Mesothelial cell of epicardium (in vitro differentiated cells): ENCODE results near the gene ARL15. TPM values are rescaled to one million over a fixed set of nuclear protein-coding genes. Genes with fewer than 3 reads are reported as not detected.

Source experiments
- DNase-seq, 2 experiments: peaks; one replicate each; pipeline ENCODE4 v3.0.0; 2021; ENCODE audit warnings: low spot score in 2 of 2; ENCODE audit not compliant: unreplicated experiment in 2 of 2
- H3K27ac Mint-ChIP-seq: 2 replicates; pipeline ENCODE4 v1.8.0; 2021; ENCODE audit warnings: mixed read lengths
- H3K27me3 Mint-ChIP-seq: 2 replicates; pipeline ENCODE4 v1.8.0; 2021; ENCODE audit warnings: low read depth, mixed read lengths
- H3K36me3 Mint-ChIP-seq: 2 replicates; pipeline ENCODE4 v1.8.0; 2021; ENCODE audit warnings: mixed read lengths
- H3K4me1 Mint-ChIP-seq: 2 replicates; pipeline ENCODE4 v1.8.0; 2021; ENCODE audit warnings: mixed read lengths
- H3K4me3 Mint-ChIP-seq: 2 replicates; pipeline ENCODE4 v1.8.0; 2021; ENCODE audit warnings: mild to moderate bottlenecking, moderate library complexity, mixed read lengths
- H3K9me3 Mint-ChIP-seq: 2 replicates; pipeline ENCODE4 v1.8.0; 2021; ENCODE audit warnings: mixed read lengths
- CTCF ChIP-seq: fragments of 200-600 bp; sonication (generic); IDR thresholded peaks from one replicate; pipeline ENCODE4 v1.5.0; 2021; ENCODE audit warnings: antibody characterized with exemption; ENCODE audit not compliant: unreplicated experiment
- total RNA-seq: library from RNA; stranded (reverse); gene quantifications from 3 replicates; pipeline ENCODE4 v1.2.1, GENCODE V29; 2021

ARL15 gene
- total RNA-seq, 1 donor from 2014 or later: 24.8 TPM

- no peaks in the 10 kb centered on the region for H3K9me3 Mint-ChIP-seq
- peaks cover 5% of the 10 kb centered on the region for H3K27me3 Mint-ChIP-seq
- no peak overlapping the region for H3K4me3 Mint-ChIP-seq
- TF ChIP-seq CTCF: no peak
- no peak for DNase-seq
- no peak overlapping the region for H3K27ac Mint-ChIP-seq
- H3K4me1 Mint-ChIP-seq: no peaks in the 10 kb centered on the region
- H3K36me3 Mint-ChIP-seq: no peaks in the 10 kb centered on the region
Measured at GRCh38 chr5:54320256-54320655, 9.9 kb upstream of the ARL15 start.

- peaks cover 10% of the 10 kb centered on the region for H3K27me3 Mint-ChIP-seq
- H3K36me3 Mint-ChIP-seq: no peaks in the 10 kb centered on the region
- no peak for TF ChIP-seq CTCF
Measured at GRCh38 chr5:54317511-54318260, 7.3 kb upstream of the ARL15 start.

GRCh38 chr5:54315736-54316528 lies 5.6 kb upstream of the ARL15 start:
- no peak for TF ChIP-seq CTCF
- Mint-ChIP-seq H3K27ac (no peak overlapping the region), H3K9me3 (no peaks in the 10 kb centered on the region), H3K4me3 (no peak overlapping the region), H3K36me3 (no peaks in the 10 kb centered on the region), H3K27me3 (peaks cover 10% of the 10 kb centered on the region), H3K4me1 (peaks cover 8% of the 10 kb centered on the region)
- no peak for DNase-seq

More at GRCh38 chr5:54317511-54318260, 7.3 kb upstream of the ARL15 start:
- no peak for DNase-seq
- no peak overlapping the region for H3K27ac Mint-ChIP-seq
- H3K9me3 Mint-ChIP-seq: no peaks in the 10 kb centered on the region
- H3K4me3 Mint-ChIP-seq: no peak overlapping the region
- H3K4me1 Mint-ChIP-seq: no peaks in the 10 kb centered on the region

- Mint-ChIP-seq H3K36me3 (no peaks in the 10 kb centered on the region), H3K4me3 (no peak overlapping the region), H3K27me3 (peaks cover 5% of the 10 kb centered on the region), H3K9me3 (no peaks in the 10 kb centered on the region), H3K4me1 (peaks cover 16% of the 10 kb centered on the region), H3K27ac (no peak overlapping the region)
- no peak for DNase-seq
- no peak for TF ChIP-seq CTCF
Measured at GRCh38 chr5:54313311-54314270, 3.2 kb upstream of the ARL15 start.

- Mint-ChIP-seq H3K4me3 (no peak overlapping the region), H3K27me3 (peaks cover 5% of the 10 kb centered on the region), H3K9me3 (no peaks in the 10 kb centered on the region), H3K36me3 (no peaks in the 10 kb centered on the region), H3K27ac (no peak overlapping the region), H3K4me1 (peaks cover 18% of the 10 kb centered on the region)
- TF ChIP-seq CTCF: no peak
- no peak for DNase-seq
Measured at GRCh38 chr5:54312499-54312898, 2.1 kb upstream of the ARL15 start.
